HG03521 (cell line): Measurements from ENCODE around the gene EFCAB5.

Source experiments
- ATAC-seq: cut with Tn5 transposase; IDR thresholded peaks from one replicate; pipeline ENCODE4 v1.9.1; 2021; ENCODE audit warnings: mild to moderate bottlenecking, moderate library complexity; ENCODE audit not compliant: unreplicated experiment

EFCAB5 gene

GRCh38 chr17:30148376-30148775 is 206.9 kb downstream of the EFCAB5 start:
- no peak for ATAC-seq

GRCh38 chr17:30151471-30151870 is 210.0 kb downstream of the EFCAB5 start:
- ATAC-seq: no peak

GRCh38 chr17:30153463-30153862 is 212.0 kb downstream of the EFCAB5 start:
- no peak for ATAC-seq

- ATAC-seq: no peak
Measured at GRCh38 chr17:30155389-30155788, 214.0 kb downstream of the EFCAB5 start.
